Right atrium auricular region (tissue), 2 donors: ENCODE results near the gene SLC22A4. TPM values are rescaled to one million over a fixed set of nuclear protein-coding genes. Genes with fewer than 3 reads are reported as not detected.
A peak's percentile ranks its signal among the peaks of the same experiment; 100 is the strongest.

Experiments
- DNase-seq: peaks from one replicate; pipeline ENCODE4 v3.0.0-alpha.2; 2019; ENCODE audit warnings: low spot score
- H3K27ac ChIP-seq, 2 donors: fragments of 200-600 bp; sonication (generic); 1 replicate in 1 of 2; 2 replicates in 1 of 2; pipeline ENCODE4 v1.5.1; 2016 to 2019
- H3K27me3 ChIP-seq, 2 donors: fragments of 200-600 bp; sonication (generic); one replicate each; pipeline versions ENCODE4 v1.5.1 to v1.6.0; 2017 to 2019
- H3K36me3 ChIP-seq: fragments of 200-600 bp; sonication (generic); one replicate; pipeline ENCODE4 v1.5.1; 2016
- H3K4me1 ChIP-seq, 2 donors: fragments of 200-600 bp; sonication (generic); one replicate each; pipeline versions ENCODE4 v1.5.1 to v1.6.0; 2017 to 2019
- H3K4me3 ChIP-seq, 2 donors: fragments of 200-600 bp; sonication (generic); 1 replicate in 1 of 2; 2 replicates in 1 of 2; pipeline ENCODE4 v1.5.1; 2017 to 2019; ENCODE audit warnings: mild to moderate bottlenecking in 1 of 2, moderate library complexity in 1 of 2
- H3K9me3 ChIP-seq, 2 donors: fragments of 200-600 bp; sonication (generic); one replicate each; pipeline ENCODE4 v1.5.1; 2019
- total RNA-seq, 2 donors: library from RNA; depleted of rRNA; stranded (reverse); fragments of >200 nt; gene quantifications; one replicate each; pipeline ENCODE4 v1.1.0, GENCODE V29; 2016
- TF ChIP-seq, protein P1 (sequence below), 2 donors: fragments of 200-600 bp; sonication (generic); IDR thresholded peaks; one replicate each; pipeline ENCODE4 v1.5.1; 2019; ENCODE audit warnings: antibody characterized with exemption in 2 of 2

SLC22A4 gene
- total RNA-seq, 2 donors from 2014 or later, result 1.5 to 2.8 TPM

DNA sequence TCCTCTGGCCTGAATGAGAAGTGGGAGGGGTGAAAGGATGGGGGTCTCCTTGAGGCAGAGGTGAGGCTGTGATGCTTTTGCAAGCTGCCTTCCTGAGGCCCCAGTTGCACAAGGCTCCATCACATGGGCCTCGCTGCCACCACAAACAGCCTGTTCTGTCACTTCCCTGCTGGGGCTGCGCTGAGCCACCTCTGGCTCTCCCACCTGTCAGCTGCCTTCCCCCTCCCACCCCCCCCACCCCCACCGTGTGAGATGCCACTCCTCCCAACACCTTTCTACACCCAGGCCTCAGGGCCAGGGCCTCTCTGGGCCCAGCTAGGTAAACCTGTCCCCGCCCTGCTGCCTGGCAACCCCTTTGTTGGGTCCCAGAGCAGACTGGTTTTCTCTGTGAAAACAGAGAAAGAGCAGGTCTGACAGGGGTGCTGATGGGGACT is 41.2 kb upstream of the SLC22A4 start:
- H3K9me3 ChIP-seq, result no peaks in the 10 kb centered on the region
- TF ChIP-seq, protein P1, sequence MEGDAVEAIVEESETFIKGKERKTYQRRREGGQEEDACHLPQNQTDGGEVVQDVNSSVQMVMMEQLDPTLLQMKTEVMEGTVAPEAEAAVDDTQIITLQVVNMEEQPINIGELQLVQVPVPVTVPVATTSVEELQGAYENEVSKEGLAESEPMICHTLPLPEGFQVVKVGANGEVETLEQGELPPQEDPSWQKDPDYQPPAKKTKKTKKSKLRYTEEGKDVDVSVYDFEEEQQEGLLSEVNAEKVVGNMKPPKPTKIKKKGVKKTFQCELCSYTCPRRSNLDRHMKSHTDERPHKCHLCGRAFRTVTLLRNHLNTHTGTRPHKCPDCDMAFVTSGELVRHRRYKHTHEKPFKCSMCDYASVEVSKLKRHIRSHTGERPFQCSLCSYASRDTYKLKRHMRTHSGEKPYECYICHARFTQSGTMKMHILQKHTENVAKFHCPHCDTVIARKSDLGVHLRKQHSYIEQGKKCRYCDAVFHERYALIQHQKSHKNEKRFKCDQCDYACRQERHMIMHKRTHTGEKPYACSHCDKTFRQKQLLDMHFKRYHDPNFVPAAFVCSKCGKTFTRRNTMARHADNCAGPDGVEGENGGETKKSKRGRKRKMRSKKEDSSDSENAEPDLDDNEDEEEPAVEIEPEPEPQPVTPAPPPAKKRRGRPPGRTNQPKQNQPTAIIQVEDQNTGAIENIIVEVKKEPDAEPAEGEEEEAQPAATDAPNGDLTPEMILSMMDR (IDR thresholded peaks at IDR 0.05), result no peak
- no peaks in the 10 kb centered on the region for H3K36me3 ChIP-seq
- H3K4me1 ChIP-seq, result peaks cover 0 to 32% of the 10 kb centered on the region in 2 donors
- no peak overlapping the region for H3K4me3 ChIP-seq
- no peak overlapping the region for H3K27ac ChIP-seq
- DNase-seq, result no peak
- H3K27me3 ChIP-seq, result no peaks in the 10 kb centered on the region

DNA sequence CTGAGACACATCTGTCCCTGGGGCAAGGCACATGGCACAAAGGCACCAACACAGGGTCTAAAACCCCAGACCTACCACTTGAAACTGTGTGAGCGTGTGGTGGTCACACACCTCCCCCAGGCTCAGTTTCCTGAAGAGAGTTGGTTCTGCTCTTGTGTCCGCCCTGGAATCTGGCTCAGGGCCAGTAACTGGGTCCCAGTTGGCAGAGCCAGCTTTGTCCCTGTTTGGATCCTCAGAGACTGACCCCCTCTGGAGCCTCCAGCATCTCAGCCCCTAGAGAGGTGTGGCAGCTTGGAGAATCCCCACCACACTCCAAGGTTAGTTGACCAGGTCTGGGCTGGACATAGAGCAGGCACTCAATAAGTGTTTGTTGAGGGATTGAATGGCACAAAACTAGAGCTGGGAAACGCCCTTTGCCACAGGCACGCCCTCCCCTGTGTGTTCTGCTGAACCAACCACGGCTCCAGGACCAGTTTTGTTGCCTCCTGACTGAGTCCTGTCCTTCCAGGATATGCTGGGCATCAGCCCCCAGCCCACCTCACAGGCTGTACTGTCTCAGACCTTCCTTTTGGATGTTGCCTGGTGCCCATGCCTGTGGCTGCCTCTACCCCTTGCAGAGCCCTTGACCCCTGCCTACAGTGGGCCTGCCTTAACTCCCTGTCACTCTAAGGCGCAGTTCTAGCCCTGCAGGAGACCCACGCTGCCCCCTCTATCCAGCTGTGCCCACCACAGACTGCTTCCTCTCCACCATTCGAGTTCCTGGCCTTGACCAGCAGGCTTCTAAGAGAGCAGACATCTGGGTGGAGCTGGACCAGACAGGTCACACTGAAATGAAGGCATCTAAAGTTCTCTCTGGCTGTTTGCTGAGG is 40.5 kb upstream of the SLC22A4 start:
- Histone ChIP-seq H3K36me3 (no peaks in the 10 kb centered on the region), H3K27me3 (no peaks in the 10 kb centered on the region), H3K9me3 (no peaks in the 10 kb centered on the region), H3K4me1 (peaks cover 0 to 38% of the 10 kb centered on the region in 2 donors), H3K27ac (no peak overlapping the region), H3K4me3 (no peak overlapping the region)
- TF ChIP-seq, protein P1 (IDR thresholded peaks at IDR 0.05), result no peak
- DNase-seq, result no peak

DNA sequence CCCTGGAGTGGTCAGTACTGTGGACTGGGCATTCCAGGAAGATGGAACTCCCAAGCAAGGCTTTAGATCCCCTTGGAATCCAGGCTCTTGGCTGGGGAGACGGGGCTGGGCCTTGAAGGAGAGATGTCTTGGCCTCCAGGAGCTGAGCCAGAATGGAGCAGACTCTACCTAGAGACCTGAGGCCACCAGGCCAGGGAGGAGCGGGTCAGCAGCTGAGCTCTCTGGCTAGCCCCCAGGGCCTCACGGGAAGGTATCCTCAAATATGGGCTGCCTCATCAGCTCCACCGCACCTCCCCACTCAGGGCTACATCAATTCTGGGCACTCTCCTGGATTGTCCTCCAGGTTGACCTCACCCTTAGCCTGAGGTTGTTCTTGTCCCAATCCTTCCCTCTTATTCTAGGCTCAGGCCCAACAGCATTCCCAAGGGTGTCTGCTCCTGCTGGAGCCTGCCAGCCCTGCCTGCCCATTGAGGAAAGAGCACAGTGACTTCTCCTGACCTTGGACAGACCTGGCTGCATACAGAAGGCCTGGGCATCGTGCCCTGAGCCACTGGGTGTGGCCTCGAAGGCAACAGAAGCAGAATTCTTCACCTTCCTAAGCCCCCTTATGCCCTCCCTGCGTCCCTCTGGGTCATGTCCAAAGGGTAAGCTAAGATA is 39.7 kb upstream of the SLC22A4 start:
- Histone ChIP-seq H3K27me3 (no peaks in the 10 kb centered on the region), H3K4me3 (no peak overlapping the region), H3K27ac (peak overlapping the region in 1 of 2 donors; percentile 23), H3K9me3 (no peaks in the 10 kb centered on the region), H3K36me3 (no peaks in the 10 kb centered on the region), H3K4me1 (peaks cover 0 to 46% of the 10 kb centered on the region in 2 donors)
- TF ChIP-seq, protein P1 (IDR thresholded peaks at IDR 0.05), result no peak
- no peak for DNase-seq

DNA sequence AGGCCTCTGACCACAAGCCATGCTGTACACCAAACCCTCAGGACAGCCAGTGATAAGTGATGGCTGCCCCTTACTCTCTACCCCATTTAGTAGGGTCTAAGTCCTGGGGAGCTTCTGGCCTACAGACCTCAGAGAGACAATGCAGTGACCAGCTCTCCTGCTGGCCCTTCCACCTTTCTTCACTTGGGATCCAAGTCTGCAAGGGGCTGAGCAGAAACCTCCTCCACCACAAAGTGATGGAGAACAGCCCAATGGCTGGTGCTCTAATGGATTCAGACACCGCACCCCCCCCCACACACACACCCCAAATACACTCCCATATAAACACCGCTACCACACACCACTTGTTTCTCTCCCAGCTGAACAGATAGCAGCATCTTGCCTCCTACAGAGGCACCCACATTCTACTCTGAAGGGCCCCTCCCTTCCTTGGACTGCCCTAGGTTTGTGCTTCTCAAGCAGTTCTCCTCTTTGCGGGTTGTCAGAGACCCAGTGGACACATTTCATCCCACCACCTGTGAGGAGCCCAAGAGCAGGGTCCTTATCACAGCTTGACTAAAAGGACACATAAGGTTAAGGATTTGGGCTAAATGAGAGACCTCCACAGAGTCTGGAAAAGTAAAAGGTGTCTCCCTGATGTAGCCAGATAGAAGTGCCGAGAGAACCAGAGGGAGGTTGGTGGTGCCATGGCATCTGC is 38.0 kb upstream of the SLC22A4 start:
- no peak overlapping the region for H3K27ac ChIP-seq
- H3K4me3 ChIP-seq, result no peak overlapping the region
- peaks cover 0 to 64% of the 10 kb centered on the region in 2 donors for H3K4me1 ChIP-seq
- no peaks in the 10 kb centered on the region for H3K9me3 ChIP-seq
- H3K36me3 ChIP-seq, result no peaks in the 10 kb centered on the region
- H3K27me3 ChIP-seq, result no peaks in the 10 kb centered on the region
- DNase-seq, result no peak
- TF ChIP-seq, protein P1 (IDR thresholded peaks at IDR 0.05), result no peak

DNA sequence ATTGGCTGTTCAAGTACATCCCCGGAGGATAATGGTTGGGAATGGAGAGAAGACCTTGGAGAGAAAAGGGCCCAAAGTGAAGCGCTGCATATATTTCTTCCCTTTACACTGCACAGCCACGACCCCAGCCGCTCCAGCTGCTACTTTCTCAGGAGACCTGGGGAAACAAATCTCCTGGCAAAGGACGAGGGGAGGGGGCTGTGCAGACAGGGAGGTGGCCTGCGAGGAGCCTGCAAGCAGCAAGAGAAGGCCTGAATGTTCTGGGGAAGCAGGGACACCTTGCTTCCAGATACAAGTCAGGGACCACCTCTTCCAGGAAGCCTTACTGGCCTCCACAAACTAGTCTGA is 37.4 kb upstream of the SLC22A4 start:
- Histone ChIP-seq H3K4me3 (peak overlapping the region in 1 of 2 donors; percentile 68), H3K27ac (peak overlapping the region in 1 of 2 donors; percentile 93), H3K9me3 (no peaks in the 10 kb centered on the region), H3K4me1 (peaks cover 0 to 69% of the 10 kb centered on the region in 2 donors), H3K36me3 (no peaks in the 10 kb centered on the region), H3K27me3 (no peaks in the 10 kb centered on the region)
- TF ChIP-seq, protein P1 (IDR thresholded peaks at IDR 0.05), result no peak
- DNase-seq, result no peak
